CD14-positive monocyte (primary cell): ENCODE measurements around the gene NDUFA13. TPM values are rescaled to one million over a fixed set of nuclear protein-coding genes. Genes with fewer than 3 reads are reported as not detected.
A peak's percentile ranks its signal among the peaks of the same experiment; 100 is the strongest.

ENCODE experiments used
- DNase-seq, 3 donors: peaks; one replicate each; pipeline ENCODE4 v3.0.0-alpha.2; 2011 to 2022
- H2AFZ ChIP-seq: 2 replicates; pipeline ENCODE4 v1.6.0; 2012; ENCODE audit warnings: mild to moderate bottlenecking, low read depth, low read length, inconsistent platforms; ENCODE audit not compliant: insufficient read depth, poor library complexity, severe bottlenecking
- H3K27ac ChIP-seq, 2 donors: 1 replicate in 1 of 2; 2 replicates in 1 of 2; pipeline ENCODE4 v1.5.1; 2012 to 2013; ENCODE audit warnings: low read length in 2 of 2, control low read depth in 1 of 2, inconsistent platforms in 1 of 2, low read depth in 1 of 2, mild to moderate bottlenecking in 1 of 2
- H3K27me3 ChIP-seq, 2 donors: one replicate each; pipeline versions ENCODE4 v1.6.0 to v1.6.1; 2011 to 2013; ENCODE audit warnings: low read length in 2 of 2; ENCODE audit not compliant: control insufficient read depth in 2 of 2, insufficient read depth in 2 of 2
- H3K36me3 ChIP-seq, 2 donors: replicated peaks in 1 of 2; 1 replicate in 1 of 2; 2 replicates in 1 of 2; pipeline versions ENCODE4 v1.5.1 to v1.6.1; 2012 to 2013; ENCODE audit warnings: low read length in 2 of 2, control low read depth in 1 of 2, inconsistent platforms in 1 of 2, mild to moderate bottlenecking in 1 of 2; ENCODE audit not compliant: insufficient read depth in 2 of 2, control insufficient read depth in 1 of 2
- H3K4me1 ChIP-seq, 2 donors: 1 replicate in 1 of 2; 2 replicates in 1 of 2; pipeline versions ENCODE4 v1.5.1 to v1.6.1; 2012 to 2013; ENCODE audit warnings: low read length in 2 of 2, control low read depth in 1 of 2, inconsistent platforms in 1 of 2, mild to moderate bottlenecking in 1 of 2, moderate library complexity in 1 of 2; ENCODE audit not compliant: insufficient read depth in 2 of 2, control insufficient read depth in 1 of 2
- H3K4me2 ChIP-seq: replicated peaks from 2 replicates; pipeline ENCODE3; 2012; ENCODE audit warnings: low read length, moderate library complexity, mild to moderate bottlenecking; ENCODE audit not compliant: poor library complexity, severe bottlenecking; ENCODE audit errors: extremely low read depth
- H3K4me3 ChIP-seq, 3 experiments: fragments of 200-600 bp in 1 of 3; sonication (generic) in 1 of 3; replicated peaks in 1 of 3; 1 replicate in 2 of 3; 2 replicates in 1 of 3; pipeline ENCODE4 v1.5.1; 2011 to 2013; ENCODE audit warnings: low read length in 3 of 3, mild to moderate bottlenecking in 3 of 3, control low read depth in 2 of 3, low read depth in 2 of 3, inconsistent platforms in 1 of 3, moderate library complexity in 1 of 3
- H3K79me2 ChIP-seq: 2 replicates; pipeline ENCODE4 v1.6.0; 2012; ENCODE audit warnings: mild to moderate bottlenecking, control low read depth, inconsistent platforms, low read length, moderate library complexity; ENCODE audit not compliant: insufficient read depth
- H3K9ac ChIP-seq: 2 replicates; pipeline ENCODE4 v1.6.0; 2017; ENCODE audit warnings: low read length, mild to moderate bottlenecking; ENCODE audit not compliant: insufficient read depth, poor library complexity, severe bottlenecking
- H3K9me3 ChIP-seq, 2 donors: replicated peaks in 1 of 2; 1 replicate in 1 of 2; 2 replicates in 1 of 2; pipeline versions ENCODE4 v1.5.1 to v1.6.1; 2012 to 2013; ENCODE audit warnings: low read length in 2 of 2, control low read depth in 1 of 2; ENCODE audit not compliant: control insufficient read depth in 1 of 2, insufficient read depth in 1 of 2
- H4K20me1 ChIP-seq: 2 replicates; pipeline ENCODE4 v1.6.0; 2012; ENCODE audit warnings: mild to moderate bottlenecking, low read length, control low read depth, moderate library complexity; ENCODE audit not compliant: insufficient read depth
- H3K27ac Mint-ChIP-seq, 7 donors: one replicate each; pipeline ENCODE4 v1.8.0; 2020; ENCODE audit warnings: mild to moderate bottlenecking in 7 of 7, mixed read lengths in 7 of 7, moderate library complexity in 6 of 7, inconsistent platforms in 2 of 7
- H3K27me3 Mint-ChIP-seq, 3 donors: one replicate each; pipeline ENCODE4 v1.8.0; 2021 to 2022; ENCODE audit warnings: low read depth in 3 of 3, mild to moderate bottlenecking in 3 of 3, mixed read lengths in 3 of 3, moderate library complexity in 3 of 3, inconsistent platforms in 1 of 3
- H3K36me3 Mint-ChIP-seq, 2 donors: one replicate each; pipeline ENCODE4 v1.8.0; 2020; ENCODE audit warnings: mixed read lengths in 2 of 2, inconsistent platforms in 1 of 2, mild to moderate bottlenecking in 1 of 2
- H3K4me1 Mint-ChIP-seq: one replicate; pipeline ENCODE4 v1.8.0; 2020; ENCODE audit warnings: mild to moderate bottlenecking, mixed read lengths
- H3K4me3 Mint-ChIP-seq, 2 donors: one replicate each; pipeline ENCODE4 v1.8.0; 2020; ENCODE audit warnings: mild to moderate bottlenecking in 2 of 2, mixed read lengths in 2 of 2, moderate library complexity in 1 of 2
- H3K9me3 Mint-ChIP-seq, 7 donors: one replicate each; pipeline ENCODE4 v1.8.0; 2020 to 2022; ENCODE audit warnings: mixed read lengths in 7 of 7, mild to moderate bottlenecking in 6 of 7, moderate library complexity in 6 of 7, inconsistent platforms in 2 of 7
- WGBS: methylation state at CpG from one replicate; pipeline ENCODE4 v1.1.5; 2013; ENCODE audit warnings: missing lambda C conversion rate; ENCODE audit not compliant: insufficient coverage; 5-methylcytosine and 5-hydroxymethylcytosine counted together
- intact Hi-C, 2 donors: fragments of 100-400 bp; cut with micrococcal nuclease; formaldehyde crosslinking; loops; one replicate each; pipeline versions ENCODE4 v1.15.0 to v1.15.1; 2023
- polyA plus RNA-seq, 3 donors: library from polyadenylated mRNA; depleted of rRNA in 1 of 3; unstranded in 2 of 3; stranded (reverse) in 1 of 3; fragments of 300-500 nt in 2 of 3; fragments of >200 nt in 1 of 3; fragmentation: Illumina TruSeq in 2 of 3; gene quantifications; 1 replicate in 2 of 3; 2 replicates in 1 of 3; pipeline ENCODE4 v1.2.3, GENCODE V29; 2012 to 2021
- TF ChIP-seq, protein P1 (sequence below): fragments of 200-600 bp; IDR thresholded peaks from one replicate; pipeline ENCODE4 v1.8.0; 2022; ENCODE audit warnings: antibody characterized with exemption, mild to moderate bottlenecking

NDUFA13 gene
- polyA plus RNA-seq, 3 donors: 86.7 to 433 (median 361) TPM

DNA sequence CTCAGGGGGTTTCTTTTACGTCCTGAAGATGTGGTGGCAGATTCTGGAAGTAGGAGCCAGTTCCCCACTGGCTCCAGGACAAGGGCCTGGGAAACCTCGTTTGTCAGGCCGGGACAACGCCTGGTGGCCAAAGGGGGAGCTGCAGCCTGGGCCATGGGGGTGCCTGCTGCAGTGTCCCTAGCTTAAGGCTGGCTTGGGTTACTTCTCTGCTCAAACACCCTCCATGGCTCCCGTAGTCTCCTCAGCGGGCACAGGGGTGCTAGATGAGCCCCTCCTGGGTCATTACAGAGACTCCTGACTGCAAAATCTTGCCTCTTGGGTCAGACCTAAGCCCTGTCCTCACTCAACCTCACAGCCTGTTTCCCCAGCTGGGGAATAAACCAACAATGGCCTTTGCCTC lies 36.8 kb downstream of the NDUFA13 start:
- H4K20me1 ChIP-seq: no peaks in the 10 kb centered on the region
- no peaks in the 10 kb centered on the region for H3K27me3 ChIP-seq
- H2AFZ ChIP-seq: no peak overlapping the region
- TF ChIP-seq, protein P1, sequence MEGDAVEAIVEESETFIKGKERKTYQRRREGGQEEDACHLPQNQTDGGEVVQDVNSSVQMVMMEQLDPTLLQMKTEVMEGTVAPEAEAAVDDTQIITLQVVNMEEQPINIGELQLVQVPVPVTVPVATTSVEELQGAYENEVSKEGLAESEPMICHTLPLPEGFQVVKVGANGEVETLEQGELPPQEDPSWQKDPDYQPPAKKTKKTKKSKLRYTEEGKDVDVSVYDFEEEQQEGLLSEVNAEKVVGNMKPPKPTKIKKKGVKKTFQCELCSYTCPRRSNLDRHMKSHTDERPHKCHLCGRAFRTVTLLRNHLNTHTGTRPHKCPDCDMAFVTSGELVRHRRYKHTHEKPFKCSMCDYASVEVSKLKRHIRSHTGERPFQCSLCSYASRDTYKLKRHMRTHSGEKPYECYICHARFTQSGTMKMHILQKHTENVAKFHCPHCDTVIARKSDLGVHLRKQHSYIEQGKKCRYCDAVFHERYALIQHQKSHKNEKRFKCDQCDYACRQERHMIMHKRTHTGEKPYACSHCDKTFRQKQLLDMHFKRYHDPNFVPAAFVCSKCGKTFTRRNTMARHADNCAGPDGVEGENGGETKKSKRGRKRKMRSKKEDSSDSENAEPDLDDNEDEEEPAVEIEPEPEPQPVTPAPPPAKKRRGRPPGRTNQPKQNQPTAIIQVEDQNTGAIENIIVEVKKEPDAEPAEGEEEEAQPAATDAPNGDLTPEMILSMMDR: peak; percentile 81
- Mint-ChIP-seq H3K4me3 (no peak overlapping the region), H3K4me1 (peaks cover 6% of the 10 kb centered on the region), H3K9me3 (peaks cover 3 to 6% (median 5%) of the 10 kb centered on the region in 7 donors), H3K27ac (no peak overlapping the region), H3K36me3 (no peaks in the 10 kb centered on the region), H3K27me3 (peaks cover 2 to 5% (median 3%) of the 10 kb centered on the region in 3 donors)
- peaks cover 0 to 6% of the 10 kb centered on the region in 2 donors for H3K9me3 ChIP-seq
- H3K36me3 ChIP-seq: no peaks in the 10 kb centered on the region
- no peaks in the 10 kb centered on the region for H3K79me2 ChIP-seq
- intact Hi-C loops: no loop called here
- peaks cover 0 to 3% of the 10 kb centered on the region in 2 donors for H3K4me1 ChIP-seq
- H3K4me3 ChIP-seq: no peak overlapping the region
- no peak overlapping the region for H3K4me2 ChIP-seq
- no peak overlapping the region for H3K27ac ChIP-seq
- no peak overlapping the region for H3K9ac ChIP-seq
- peak in 1 of 3 donors; percentile 40 for DNase-seq
- WGBS: 71% methylated on average over 6 of the region's 6 CpGs

DNA sequence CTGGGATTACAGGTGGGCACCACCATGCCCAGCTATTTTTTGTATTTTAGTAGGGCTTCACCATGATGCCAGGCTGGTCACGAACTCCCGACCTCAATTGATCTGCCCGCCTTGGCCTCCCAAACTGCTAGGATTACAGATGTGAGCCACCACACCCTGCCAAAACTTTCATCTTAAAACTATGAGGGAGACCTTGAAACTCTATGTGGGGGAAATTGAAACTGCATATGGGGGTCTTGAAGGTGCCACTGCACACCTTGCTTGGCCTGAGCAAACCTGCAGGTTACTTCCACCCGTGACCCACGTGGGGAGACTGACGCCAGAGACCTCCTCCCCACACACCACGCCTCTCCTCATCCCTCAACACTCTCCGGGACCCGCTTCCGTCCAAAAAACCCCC lies 37.6 kb downstream of the NDUFA13 start:
- Histone ChIP-seq H2AFZ (no peak overlapping the region), H3K4me3 (no peak overlapping the region), H3K27me3 (no peaks in the 10 kb centered on the region), H3K9ac (no peak overlapping the region), H3K4me2 (no peak overlapping the region), H4K20me1 (no peaks in the 10 kb centered on the region), H3K9me3 (peaks cover 0 to 6% of the 10 kb centered on the region in 2 donors), H3K4me1 (peaks cover 0 to 3% of the 10 kb centered on the region in 2 donors), H3K27ac (no peak overlapping the region), H3K79me2 (no peaks in the 10 kb centered on the region), H3K36me3 (no peaks in the 10 kb centered on the region)
- H3K4me1 Mint-ChIP-seq: peaks cover 6% of the 10 kb centered on the region
- peaks cover 2 to 6% (median 3%) of the 10 kb centered on the region in 3 donors for H3K27me3 Mint-ChIP-seq
- H3K36me3 Mint-ChIP-seq: no peaks in the 10 kb centered on the region
- H3K9me3 Mint-ChIP-seq: peaks cover 3 to 6% (median 5%) of the 10 kb centered on the region in 7 donors
- WGBS: 96% methylated on average over 7 of the region's 10 CpGs
- TF ChIP-seq, protein P1: no peak
- intact Hi-C loops: no loop called here
- no peak overlapping the region for H3K4me3 Mint-ChIP-seq
- H3K27ac Mint-ChIP-seq: peak overlapping the region in 2 of 7 donors; percentile 35 to 59
- no peak for DNase-seq
